Coronary artery (tissue), 2 donors: Measurements from ENCODE around the gene TLR2.
"Not testable (repeated sequence)": the region's sequence is repeated elsewhere in the genome, so short reads cannot be mapped to it uniquely, and the experiment has no call there.

ENCODE experiments used
- DNase-seq: peaks from one replicate; pipeline ENCODE4 v3.0.0-alpha.2; 2017; ENCODE audit warnings: low spot score
- H3K27ac ChIP-seq, 2 donors: fragments of 200-600 bp; sonication (generic); one replicate each; pipeline ENCODE4 v1.5.1; 2016 to 2019
- H3K4me3 ChIP-seq: fragments of 200-600 bp; sonication (generic); 2 replicates; pipeline ENCODE4 v1.5.1; 2016; ENCODE audit warnings: mild to moderate bottlenecking, moderate library complexity
- CTCF ChIP-seq: fragments of 200-600 bp; sonication (generic); IDR thresholded peaks from one replicate; pipeline ENCODE4 v1.5.1; 2019; ENCODE audit warnings: antibody characterized with exemption

The TLR2 gene

GRCh38 chr4:153661215-153661822, 22.8 kb upstream of the TLR2 start:
- no peak for DNase-seq

GRCh38 chr4:153661908-153662307, 22.2 kb upstream of the TLR2 start:
- DNase-seq, result no peak
- Histone ChIP-seq H3K27ac (peak overlapping the region in 1 of 2 donors; percentile 32), H3K4me3 (no peak overlapping the region)
- TF ChIP-seq CTCF, result no peak

More at GRCh38 chr4:153661215-153661822, 22.8 kb upstream of the TLR2 start:
- TF ChIP-seq CTCF, result no peak
- peak overlapping the region in 1 of 2 donors; percentile 80 for H3K27ac ChIP-seq
- no peak overlapping the region for H3K4me3 ChIP-seq

GRCh38 chr4:153663667-153664066, 20.4 kb upstream of the TLR2 start:
- TF ChIP-seq CTCF, result no peak
- no peak for DNase-seq
- no peak overlapping the region for H3K27ac ChIP-seq
- H3K4me3 ChIP-seq, result no peak overlapping the region

GRCh38 chr4:153666505-153666904, 17.6 kb upstream of the TLR2 start:
- not testable (repeated sequence) for DNase-seq, H3K27ac ChIP-seq, H3K4me3 ChIP-seq

GRCh38 chr4:153668647-153669046, 15.4 kb upstream of the TLR2 start:
- Histone ChIP-seq H3K27ac (no peak overlapping the region), H3K4me3 (no peak overlapping the region)
- DNase-seq, result no peak
- no peak for TF ChIP-seq CTCF

GRCh38 chr4:153669838-153670237, 14.2 kb upstream of the TLR2 start:
- DNase-seq, result no peak
- TF ChIP-seq CTCF, result no peak
- Histone ChIP-seq H3K4me3 (no peak overlapping the region), H3K27ac (no peak overlapping the region)

GRCh38 chr4:153676486-153676885, 7.6 kb upstream of the TLR2 start:
- DNase-seq, result no peak
- H3K27ac ChIP-seq, result no peak overlapping the region
- TF ChIP-seq CTCF, result no peak
- no peak overlapping the region for H3K4me3 ChIP-seq

- Histone ChIP-seq H3K27ac (no peak overlapping the region), H3K4me3 (no peak overlapping the region)
- TF ChIP-seq CTCF, result no peak
- DNase-seq, result no peak
Measured at GRCh38 chr4:153676984-153677383, 7.1 kb upstream of the TLR2 start.
